ENCODE results near the gene RAD9A.
"Not testable (repeated sequence)": the region's sequence is repeated elsewhere in the genome, so short reads cannot be mapped to it uniquely, and the experiment has no call there.

RAD9A gene

DNA sequence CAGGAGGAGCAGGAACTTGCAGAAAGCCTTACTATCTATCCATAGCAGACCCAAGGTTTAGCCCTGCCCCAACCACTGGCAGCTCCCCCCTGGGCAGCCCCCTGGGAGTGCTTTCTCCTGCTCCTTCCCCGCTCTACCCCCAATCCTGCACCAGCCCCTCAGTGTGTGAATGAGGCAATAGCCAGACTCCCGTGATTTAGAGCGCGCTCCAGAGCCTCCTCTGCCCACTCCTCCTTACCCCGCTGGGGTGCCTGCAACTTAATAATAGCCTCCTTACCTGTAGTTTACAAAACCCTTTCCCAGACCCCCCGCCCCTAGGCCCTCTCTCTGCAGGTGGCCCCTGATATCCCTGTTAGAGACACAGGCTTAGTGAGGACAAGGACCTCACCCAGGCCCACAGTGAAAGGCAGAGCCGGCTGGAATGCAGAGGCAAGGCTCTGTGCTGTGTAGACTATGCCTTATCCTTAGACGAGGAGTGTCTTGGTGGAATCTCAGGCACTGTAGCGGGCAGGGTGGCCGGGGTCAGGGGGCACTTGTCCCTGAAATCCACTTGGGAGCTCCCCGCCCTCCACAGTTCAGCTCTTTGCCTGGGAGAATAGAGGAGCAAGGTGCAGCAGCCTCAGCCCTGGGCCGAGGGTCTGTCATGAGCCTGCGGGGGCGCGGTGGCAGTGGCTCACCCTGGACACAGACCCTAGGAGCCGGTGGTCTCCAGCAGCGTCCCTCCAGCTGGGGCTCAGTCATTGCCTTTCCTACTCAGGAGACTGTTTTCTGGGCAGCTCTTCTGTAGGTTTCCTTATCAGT, 19.4 kb downstream of the RAD9A start:
- DNase-seq, result no peak

DNA sequence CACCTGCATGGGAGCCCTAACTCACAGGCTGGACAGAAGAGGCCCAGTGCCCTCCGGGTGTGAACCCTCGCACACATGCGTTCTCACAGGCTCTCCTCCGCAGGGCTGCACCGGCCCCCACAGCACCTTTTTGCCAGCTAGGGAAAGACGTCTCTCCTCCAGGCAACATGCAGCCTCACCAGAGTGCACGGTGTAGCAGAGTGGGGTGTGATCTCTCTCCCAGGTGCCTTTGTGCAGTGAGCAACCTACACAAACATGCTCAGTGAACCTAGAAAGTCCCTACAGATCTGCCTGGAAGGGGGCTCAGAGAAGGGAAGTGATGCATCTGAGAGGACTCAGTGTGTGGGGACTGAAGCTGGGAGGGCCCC, 20.0 kb downstream of the RAD9A start:
- no peak for DNase-seq

DNA sequence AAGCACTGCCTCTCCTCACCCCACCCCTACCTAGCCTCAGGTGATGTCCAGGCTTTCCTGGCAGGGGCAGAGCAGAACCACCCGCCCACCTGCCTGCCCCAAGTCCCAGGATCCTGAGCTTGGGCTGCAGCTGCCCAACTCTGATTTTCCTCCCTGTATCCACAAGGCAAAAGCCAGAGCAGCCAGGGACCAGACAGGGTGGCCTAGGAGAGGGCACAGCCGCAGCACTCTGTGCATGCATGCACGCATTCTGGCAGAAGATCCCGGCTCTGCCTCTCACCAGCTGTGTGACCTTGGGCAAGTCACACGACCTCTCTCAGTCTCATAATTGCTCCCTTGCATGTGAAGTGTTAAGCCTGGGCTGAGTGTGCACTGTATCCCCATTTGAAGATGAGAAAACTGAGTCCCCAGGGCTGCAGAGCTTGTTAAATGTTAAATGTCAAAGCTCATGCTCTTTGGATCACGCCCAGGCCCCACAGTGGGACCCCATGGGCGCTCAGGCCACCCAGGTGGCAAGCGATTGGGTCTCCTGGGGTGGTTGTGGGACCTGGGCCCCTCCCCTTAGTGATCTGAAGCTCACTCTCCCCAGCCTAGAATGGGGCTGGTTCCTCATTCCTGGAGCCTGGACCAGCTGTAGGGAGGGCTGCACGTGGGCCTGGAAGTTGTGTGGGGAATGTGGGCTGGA, 20.9 kb downstream of the RAD9A start:
- no peak for DNase-seq

DNA sequence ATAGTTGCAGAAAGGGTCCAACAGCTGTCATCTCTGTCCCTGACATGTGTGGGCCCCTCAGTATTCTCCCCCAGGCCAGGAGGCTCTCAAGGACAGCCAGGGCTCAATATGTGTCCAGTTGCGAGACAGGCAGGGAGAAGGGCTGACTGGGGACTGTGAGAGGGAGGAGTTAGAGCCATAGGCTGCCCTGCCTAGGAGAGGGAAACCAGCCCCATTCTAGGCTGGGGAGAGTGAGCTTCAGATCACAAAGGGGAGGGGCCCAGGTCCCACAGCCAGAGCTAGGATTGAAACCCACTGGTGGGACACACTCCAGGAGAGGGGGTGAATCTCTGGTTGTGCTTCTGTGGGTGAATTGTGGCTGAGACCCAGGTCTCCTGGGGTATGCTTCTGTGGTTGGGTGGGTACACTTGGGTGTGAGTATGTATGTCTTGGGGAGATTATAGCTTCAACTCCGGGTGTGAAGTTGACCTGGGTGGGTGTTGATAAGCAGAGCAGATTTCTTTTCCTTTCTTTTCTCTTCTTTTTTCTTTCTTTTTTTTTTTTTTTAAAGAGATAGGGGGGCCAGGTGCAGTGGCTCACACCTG, 21.6 kb downstream of the RAD9A start:
- DNase-seq, result no peak

DNA sequence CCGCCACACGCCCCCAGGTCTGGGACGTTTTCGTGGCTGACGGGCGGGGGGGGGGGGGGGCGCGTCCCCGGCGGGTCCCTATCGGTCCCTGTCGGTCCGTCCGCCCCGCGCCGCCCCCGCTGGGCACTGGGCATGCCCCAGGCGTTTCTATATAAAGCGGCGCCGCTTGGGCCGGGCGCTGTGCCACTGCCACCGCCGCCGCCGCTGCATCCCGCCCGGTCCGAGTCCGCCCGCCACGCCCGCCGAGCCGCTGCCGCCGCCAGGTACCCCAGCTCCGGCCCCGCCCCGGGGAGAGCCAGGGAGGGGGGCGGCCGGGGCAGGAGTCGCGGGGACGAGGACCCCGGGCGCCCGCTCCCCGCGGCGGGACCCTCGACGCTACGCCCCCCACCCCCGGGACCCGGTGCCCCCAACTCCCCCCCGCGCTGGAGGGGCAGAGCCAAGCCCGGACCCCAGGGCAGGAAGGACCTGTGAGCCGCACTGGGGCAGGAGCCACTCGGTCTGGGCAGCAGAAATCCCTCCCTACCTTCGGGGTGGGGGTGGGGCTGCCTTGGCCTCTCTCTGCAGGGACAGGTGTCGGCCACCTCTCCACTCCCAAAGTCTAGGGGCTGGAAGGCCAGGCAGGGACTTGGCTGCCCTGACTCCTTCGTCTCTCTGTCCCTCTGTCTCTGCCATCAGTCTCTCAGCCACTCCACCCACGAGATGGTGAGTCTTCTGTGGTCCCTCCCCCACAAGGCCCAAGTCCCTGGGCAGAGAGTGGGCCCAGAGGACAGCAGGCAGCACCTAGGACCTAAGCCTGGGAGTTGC, 23.9 kb downstream of the RAD9A start, which contains the start of gene CARNS1:
CARNS1 (plus strand) TSS at position 178 of the 804 bp plus-strand sequence; CDS start at position 700, 522 bp downstream.
- no peak for DNase-seq

DNA sequence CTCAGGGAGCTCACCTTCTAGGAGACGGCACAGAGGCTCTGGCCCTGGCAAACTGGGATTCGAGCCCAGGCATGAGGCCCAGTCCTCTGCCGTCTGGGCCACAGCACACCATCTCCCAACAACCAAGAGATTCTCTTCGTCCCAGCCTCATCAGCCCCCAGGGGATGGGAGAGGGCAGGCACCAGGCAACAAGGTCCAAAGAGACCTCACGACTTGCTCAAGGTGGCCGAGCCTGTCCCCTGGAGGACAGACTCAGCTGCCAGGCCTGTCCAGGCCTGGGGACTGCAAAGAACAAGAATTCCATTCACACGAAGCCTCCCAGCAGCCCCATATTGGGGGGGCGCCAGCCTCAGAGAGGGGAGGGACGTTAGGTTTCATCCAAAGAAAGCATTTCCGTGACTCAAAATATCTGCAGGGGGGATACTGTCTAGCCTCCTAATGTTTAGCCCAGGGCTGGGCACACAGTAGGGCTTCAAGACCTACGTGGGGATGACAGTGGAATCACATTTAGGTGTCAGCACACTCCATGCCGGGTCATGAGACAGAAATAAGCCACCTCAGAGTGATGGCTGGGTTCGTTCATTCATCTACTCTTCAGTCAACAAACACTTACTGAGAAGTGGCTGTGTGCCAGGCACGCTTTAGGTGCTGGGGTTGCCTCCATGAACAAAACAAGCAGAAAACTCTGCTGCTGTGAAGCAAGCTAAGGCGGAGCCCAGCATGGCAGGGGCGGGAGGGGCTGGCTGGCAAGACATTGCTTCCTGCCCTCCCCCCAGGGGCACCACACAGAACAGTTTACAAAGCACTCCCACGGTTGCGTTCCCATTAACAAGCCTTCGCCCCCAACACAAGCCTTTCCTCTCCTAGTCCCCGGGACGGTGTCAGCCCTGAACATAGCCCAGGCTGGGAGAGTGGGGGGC, 24.9 kb downstream of the RAD9A start:
- DNase-seq, result peak; percentile 89

DNA sequence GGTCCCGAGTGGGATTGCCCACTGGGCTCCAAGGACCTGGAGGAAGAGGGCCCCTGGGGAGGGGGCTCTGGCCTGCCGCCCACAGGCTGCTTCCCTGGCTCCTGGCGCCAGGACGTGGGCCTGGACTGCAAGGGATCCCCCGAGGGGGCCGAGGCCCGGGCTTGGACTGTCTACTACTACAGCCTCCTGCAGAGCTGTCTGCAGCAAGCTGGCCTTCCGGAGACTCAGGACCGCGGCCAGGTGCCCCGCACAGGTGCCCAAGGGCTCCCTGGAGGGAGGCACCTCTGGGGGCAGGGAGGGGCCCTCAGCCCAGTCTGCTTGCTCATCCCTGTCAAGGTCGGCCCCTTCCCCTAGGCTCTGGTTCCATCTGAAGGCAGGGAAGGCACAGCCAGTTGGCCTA, 25.6 kb downstream of the RAD9A start:
- no peak for DNase-seq

DNA sequence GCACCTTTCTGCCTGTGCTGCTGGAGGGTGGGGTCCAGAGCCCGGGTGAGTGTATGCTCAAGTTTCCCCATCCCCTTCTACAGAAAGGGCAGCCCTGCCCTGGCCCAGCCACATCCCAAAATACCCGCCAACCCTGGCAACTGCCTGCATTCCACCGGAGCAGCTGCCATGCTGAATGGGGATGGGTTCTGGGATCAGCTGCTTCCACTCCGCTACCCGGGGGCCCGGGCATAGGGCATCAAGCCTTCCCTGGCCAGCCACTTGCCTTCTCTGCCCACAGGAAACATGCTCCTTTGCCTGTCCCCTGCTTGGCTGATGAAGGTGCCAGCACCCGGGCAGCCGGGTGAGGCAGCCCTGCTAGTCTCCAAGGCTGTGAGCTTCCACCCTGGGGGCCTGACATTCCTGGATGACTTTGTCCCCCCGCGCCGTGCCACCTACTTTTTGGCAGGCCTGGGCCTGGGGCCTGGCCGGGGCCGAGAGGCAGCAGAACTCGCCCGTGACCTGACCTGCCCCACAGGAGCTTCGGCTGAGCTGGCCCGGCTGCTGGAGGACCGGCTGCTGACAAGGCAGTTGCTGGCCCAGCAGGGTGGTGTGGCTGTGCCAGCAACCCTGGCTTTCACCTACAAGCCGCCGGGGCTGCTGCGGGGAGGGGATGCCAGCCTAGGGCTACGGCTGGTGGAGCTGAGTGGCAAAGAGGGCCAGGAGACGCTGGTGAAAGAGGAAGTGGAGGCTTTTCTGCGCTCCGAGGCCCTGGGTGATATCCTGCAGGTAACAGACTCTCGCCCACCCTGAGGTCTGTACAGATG, 26.9 kb downstream of the RAD9A start:
- peak; percentile 77 for DNase-seq

DNA sequence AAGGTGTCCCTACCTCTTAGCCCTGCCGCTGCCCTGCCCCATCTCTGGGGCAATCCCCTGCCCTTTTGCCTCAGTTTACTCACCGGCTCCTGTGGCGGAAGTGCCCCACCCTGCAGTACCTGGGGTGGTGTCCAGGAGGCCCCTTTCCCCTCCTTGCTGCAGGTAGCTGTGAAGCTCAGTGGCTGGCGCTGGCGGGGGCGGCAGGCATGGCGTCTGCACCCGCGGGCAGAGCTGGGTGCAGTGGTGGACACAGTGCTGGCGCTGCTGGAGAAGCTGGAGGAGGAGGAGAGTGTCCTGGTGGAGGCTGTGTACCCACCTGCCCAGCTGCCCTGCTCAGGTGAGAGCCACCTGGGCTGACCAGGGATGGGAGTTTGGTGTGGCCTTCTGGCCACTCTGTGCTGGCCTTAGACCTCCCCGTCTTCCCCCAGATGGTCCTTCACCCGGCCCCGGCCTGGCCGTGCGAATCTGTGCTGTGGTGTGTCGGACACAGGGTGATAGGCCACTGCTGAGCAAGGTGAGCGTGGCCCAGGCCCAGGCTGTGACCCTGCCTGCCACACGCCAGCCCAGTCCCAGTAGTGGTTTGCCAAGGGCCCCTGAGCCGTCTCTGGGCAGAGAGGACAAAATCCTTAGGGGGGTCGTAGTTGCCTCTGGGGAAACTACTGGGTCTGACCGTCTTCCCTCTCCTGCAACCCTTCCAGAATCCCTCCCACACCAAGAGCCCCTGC, 27.7 kb downstream of the RAD9A start:
- no peak for DNase-seq

DNA sequence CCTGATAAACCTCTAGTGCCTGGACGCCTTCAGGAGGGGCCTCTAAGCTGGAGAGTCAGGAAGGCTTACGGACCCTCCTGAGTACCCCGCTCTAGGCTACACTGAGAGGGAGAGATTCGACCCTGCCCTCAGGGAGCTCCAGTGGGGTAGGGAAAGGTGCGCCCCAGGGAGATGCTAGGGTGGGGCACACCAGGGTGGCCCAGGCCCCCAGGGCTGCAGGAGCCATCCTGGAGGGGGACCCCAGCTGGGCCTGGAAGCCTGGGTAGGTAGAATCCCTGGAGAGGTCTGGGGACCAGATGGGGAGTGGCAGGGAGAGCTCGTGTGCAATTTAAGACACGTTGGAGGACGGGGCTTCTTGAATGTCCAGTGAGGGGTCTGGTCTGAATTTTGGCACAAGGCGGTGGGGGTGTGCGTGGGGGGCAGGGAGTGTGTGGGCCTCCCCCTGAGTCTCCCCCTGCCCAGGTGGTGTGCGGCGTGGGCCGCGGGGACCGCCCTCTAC, 28.4 kb downstream of the RAD9A start:
- no peak for DNase-seq

DNA sequence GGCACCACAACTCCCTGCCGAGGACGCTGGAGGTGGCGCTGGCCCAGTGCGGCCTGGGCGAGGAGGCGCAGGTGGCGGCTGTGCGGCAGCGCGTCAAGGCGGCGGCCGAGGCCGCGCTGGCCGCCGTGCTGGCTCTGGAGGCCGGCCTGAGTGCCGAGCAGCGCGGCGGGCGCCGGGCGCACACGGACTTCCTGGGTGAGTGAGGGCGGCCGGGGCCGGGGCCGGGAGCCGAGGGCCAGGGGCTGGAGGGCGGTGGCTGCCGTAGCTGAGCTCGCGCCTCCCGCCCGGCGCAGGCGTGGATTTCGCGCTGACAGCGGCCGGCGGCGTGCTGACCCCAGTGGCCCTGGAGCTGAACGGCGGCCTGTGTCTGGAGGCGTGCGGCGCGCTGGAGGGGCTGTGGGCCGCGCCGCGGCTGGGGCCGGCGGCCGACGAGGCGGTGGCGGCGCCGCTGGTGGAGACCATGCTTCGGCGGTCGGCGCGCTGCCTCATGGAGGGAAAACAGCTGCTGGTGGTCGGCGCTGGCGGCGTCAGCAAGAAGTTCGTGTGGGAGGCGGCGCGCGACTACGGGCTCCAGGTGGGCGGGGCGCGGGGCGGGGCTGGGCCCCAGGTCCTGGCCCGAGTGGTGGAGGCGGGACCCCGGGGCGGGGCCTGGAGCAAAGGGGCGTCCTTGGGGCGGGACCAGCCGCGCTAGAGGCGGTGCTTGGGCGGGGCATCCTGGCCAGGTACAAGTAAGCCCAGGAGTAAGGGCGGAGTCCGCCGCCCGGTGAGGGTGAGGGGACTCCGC, 29.1 kb downstream of the RAD9A start:
- peak; percentile 99 for DNase-seq

DNA sequence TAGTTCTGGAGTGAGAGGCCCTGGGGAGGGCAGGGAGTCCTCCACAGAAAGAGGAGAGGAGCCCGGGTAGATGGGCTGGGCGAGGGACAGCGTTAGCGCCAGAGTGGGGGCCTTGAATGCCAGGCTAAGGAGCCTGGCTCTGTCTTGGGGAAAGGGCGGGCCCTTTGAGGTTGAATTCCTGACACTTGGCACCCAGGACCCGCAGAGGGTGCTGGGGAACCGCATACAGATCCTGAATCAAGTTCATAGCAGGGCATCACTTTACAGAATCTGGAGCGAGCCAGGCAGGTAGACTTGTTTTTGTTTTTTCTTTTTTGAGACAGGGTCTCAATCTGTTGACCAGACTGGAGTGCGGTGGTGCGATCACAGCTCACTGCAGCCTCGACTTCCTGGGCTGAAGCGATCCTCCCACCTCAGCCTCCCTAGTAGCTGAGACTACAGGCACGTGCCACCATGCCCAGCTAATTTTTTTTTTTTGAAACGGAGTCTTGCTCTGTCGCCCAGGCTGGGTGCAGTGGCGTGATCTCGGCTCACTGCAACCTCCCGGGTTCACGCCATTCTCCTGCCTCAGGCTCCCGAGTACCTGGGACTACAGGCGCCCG, 29.7 kb downstream of the RAD9A start:
- DNase-seq, result no peak

DNA sequence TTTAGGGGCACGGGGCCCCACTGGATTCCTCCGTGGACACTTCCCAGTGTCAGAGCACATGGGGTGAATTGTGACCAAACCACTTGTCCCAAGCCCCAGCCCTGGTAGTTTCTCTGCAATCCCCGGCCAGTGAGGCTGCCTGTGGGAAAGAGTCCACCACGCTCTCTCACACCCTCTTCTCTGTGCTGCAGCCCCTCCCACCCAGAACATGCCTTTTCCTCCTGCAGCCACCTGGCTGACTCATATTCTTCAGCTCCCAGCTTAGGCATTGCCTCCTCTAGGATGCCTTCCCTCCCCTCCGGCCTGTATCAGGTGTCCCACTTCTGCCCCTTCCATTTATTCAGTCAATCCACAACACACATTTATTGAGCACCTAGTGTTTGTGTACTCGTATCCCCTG, 31.1 kb downstream of the RAD9A start:
- DNase-seq, result no peak

DNA sequence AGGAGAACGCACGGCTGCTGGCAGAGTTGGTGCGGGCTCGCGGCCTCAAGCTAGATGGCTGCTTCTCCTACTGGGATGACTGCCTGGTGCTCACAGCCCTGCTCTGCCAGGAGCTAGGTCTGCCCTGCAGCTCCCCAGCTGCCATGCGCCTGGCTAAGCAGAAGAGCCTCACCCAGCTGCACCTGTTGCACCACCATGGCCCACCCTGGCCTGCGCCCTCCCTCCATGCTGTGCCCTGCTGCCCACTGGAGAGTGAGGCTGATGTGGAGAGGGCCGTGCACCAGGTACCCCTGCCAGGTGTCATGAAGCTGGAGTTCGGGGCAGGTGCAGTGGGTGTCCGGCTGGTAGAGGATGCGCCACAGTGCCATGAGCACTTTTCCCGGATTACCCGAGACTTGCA, 31.7 kb downstream of the RAD9A start:
- no peak for DNase-seq

DNA sequence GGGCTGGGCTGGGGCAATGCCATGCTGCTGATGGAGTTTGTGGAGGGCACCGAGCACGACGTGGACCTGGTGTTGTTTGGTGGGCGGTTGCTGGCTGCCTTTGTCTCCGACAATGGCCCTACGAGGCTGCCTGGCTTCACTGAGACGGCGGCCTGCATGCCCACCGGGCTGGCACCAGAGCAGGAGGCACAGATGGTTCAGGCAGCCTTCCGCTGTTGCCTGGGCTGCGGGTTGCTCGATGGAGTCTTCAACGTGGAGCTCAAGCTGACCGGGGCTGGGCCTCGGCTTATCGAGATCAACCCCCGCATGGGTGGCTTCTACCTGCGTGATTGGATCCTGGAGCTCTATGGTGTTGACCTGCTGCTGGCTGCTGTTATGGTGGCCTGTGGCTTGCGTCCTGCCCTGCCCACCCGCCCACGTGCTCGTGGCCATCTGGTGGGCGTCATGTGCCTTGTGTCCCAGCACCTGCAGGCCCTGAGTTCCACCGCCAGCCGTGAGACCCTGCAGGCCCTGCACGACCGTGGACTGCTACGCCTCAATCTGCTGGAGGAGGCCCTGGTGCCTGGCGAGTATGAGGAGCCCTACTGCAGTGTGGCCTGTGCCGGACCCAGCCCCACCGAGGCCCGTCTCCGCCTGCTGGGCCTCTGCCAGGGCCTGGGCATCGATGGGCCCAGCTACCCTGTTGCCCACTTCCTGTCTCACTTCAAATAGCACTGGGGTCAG, 32.3 kb downstream of the RAD9A start:
- no peak for DNase-seq

DNA sequence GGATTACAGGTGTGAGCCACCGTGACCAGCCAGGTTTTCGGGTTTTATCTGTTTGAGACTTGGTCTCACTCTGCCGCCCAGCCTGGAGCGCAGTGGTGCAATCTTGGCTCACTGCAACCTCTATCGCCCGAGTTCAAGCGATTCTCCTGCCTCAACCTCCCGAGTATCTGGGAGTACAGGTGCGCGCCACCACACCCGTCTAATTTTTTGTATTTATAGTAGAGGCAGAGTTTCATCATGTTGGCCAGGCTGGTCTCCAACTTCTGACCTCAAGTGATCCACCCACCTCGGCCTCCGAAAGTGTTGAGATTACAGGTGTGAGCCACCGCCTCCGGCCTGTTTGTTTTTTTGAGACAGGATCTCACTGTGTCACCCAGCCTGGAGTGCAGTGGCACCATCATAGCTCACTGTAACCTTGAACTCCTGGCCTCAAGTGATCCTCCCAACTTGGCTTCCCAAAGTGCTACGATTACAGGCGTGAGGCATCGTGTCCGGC, 35.6 kb downstream of the RAD9A start:
- not testable (repeated sequence) for DNase-seq

DNA sequence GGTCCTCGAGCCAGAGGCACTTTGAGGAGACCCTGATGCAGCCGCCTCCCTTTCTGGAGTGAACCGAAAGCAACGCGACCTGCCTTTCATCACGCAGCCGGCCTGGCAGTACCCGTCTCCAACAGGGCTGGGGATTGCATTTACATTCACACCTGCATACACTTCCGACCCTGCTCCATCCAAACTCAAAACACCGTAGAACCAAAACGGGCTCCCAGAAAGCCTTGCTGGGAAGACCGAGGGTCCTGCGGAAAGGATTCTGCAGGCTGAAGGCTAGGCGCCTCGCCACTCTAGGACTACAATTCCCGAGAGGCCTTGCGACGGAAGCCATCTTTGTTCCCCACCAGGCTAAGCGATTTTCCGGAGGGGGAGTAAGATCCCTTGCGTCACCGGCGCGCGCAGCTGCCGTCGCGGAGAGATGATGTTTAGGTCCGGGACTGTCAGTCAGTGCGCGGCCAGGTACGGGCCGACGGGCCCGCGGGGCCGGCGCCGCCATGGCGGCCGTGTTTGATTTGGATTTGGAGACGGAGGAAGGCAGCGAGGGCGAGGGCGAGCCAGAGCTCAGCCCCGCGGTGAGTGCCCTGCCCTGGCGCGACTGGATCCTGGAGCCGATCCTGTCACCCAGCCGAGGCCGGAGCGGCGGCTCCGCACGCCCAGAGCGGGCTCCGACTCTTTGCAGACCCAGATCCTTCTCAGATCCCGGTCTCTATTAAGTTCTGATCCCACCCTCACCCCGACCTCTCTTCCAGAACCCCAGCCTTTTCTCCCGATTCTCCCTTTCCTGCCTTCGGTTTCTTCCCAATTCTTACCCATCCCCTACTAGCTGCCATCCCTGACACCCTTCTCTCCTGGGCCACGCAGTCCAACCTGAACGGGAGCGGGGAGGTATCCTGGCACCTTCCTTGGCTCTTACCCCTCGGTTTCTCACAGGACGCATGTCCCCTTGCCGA, 36.5 kb downstream of the RAD9A start, which contains the start of gene RPS6KB2:
RPS6KB2 (plus strand) TSS at position 443 of the 950 bp plus-strand sequence; CDS start at position 495, 52 bp downstream.
- DNase-seq, result peak; percentile 100
